MV-4-11 (cell line): ENCODE measurements around the gene IL21R.

Source experiments
- DNase-seq: peaks from one replicate; lab custom pipeline; 2025; lab: John Stamatoyannopoulos, UW

The IL21R gene

GRCh38 chr16:27486344-27486743 is 84.4 kb downstream of the IL21R start:
- no peak for DNase-seq

GRCh38 chr16:27486760-27487159 is 84.8 kb downstream of the IL21R start:
- DNase-seq, result no peak

- DNase-seq, result no peak
These were observed 87.4 kb downstream of the IL21R start for GRCh38 chr16:27489421-27489820.

DNA sequence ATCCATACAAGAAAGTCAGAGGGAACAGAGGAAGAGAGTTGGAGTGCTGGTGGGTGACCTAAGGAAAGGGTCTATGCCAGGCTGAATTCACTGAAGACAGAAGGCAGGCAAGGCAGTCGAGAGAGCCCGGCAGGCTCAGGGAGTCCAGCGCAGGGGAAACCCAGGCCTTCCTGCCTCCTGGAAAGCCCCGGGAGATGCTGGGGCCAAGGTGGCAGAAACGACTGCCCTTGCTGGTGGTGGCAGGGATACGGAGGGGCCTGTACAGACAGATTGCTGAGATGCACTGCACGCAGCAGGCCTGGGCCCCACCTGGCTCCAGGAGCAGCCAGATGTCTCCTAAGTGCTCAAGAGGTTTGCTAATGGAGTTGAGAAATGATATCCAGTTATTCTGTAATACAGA is 87.9 kb downstream of the IL21R start:
- DNase-seq, result no peak

DNA sequence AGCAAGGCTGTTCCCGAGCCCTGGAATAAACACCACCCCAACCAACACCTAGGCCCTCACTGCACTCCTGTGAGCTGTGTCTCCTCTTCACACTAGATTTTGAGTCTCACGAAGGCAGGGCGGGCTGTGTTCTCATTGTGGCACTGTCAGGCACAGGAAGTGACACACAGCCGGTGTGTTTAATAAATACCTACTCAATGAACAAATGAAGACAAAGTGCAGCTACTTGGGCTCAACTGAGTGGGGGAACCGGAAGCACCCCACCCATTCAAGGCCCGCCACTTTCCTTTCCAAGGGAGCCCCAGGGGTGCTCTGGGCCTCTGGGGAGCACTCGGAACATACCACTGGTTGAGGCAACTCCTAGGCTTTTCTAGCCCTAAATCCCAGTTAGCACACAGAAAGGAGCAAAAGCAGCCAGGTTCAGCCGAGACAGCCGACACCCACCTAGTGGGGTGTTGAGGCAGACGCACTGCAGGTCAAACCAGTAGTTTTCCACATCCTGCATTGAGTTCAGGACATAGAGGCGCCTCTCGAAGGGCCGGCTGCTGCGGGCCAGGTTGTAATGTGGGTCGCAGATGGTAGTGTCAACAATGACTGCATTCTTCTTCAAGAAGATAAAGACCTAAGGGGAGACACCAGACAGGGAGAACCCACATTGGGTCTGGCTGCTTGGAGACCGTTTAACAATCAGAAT is 90.1 kb downstream of the IL21R start:
- no peak for DNase-seq

- DNase-seq, result no peak
These were observed 90.6 kb downstream of the IL21R start for GRCh38 chr16:27492588-27492979.

GRCh38 chr16:27495191-27495590 is 93.2 kb downstream of the IL21R start:
- no peak for DNase-seq

DNA sequence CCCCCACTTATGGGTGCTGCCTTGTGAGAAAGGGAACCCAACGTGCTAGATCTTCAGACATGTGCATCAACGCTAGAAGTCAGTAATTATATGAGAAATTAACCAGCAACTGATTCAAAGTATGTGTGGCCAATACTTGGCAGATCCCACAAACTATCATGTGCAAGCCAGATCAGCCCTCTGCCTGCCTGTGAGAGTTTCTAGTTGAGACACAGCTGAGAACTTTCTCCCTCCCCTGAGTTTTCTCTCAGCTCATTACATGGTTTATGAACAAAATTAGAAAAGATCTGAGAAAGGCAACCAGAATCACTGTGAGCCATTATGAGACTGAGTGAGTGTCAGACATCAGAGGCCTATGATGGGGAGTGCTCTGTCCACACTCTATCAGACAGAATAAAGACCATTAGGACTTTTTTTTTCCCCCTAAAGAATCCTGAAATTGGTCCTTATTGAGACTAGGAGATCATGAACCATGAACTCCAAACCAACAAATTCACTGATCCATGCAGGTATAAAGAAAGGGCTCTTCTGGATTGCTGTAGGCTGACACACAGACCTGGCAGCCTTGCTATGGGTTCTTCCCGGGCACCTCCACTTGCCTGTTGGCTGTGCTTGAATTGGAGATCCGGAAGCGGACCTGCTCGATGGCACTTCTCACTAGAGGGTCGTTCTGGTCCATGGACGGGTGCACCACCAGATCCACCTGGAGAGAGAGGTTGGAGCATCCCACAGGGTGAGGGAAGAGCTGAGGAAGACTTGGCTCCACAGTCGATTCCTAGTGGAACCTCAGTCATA is 96.3 kb downstream of the IL21R start:
- DNase-seq, result no peak

- DNase-seq, result no peak
These were observed 97.1 kb downstream of the IL21R start for GRCh38 chr16:27498916-27499658.

- no peak for DNase-seq
These were observed 97.7 kb downstream of the IL21R start for GRCh38 chr16:27499659-27500055.

GRCh38 chr16:27500801-27501200 is 98.8 kb downstream of the IL21R start:
- DNase-seq, result no peak
